Measurements from ENCODE around the gene FAM241B.

DNA sequence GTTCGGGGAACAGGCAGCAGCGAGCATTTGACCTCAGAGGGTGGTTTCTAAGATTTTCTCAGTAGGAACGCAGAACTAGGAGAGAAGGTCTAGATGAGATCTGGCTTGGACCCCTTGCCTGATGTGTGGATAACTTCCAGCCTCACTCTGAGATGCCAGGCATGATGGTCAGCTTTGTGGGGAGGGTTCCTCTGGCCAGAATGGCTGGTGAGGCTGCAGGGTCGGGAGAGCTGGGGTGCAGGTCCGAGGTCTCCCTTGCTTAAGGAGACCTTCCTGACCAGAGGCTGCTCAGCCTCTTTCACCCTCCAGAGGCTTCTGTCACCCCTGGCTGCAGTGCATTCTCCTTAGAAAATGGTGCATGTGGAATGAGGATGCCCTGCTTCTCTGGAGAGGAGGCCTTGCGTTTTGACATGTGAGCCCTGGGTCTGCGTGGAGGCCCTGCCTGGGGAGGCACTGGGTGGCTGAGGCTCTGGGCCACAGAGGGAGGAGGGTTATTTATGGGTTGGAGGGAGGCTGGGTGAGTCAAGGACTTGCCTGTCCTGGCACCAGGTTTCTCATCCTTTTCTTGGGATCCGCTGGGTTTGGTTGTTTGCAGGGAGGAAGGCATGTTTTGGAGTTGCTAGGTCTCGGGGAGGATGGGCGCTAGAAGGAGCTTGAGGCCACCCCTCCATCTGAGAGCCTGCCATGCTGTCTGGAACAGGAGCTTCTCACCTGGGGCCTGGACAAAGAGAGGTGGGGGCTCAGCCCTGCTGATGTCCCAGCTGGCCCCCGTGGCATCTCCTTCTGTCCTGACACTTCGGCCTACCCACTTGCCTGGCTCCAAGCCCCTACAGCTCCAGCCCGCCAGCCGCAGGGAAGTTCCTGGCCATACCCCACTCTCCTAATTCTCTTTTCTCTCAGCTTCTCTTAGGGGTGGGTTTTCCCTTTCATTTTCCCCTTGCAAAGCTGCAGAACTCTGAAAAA, 3.9 kb downstream of the FAM241B start:
- no peak for TF ChIP-seq EZH2 (IDR thresholded peaks at IDR 0.05)
- TF ChIP-seq FOXP2 (optimal IDR thresholded peaks at IDR 0.05; ENCODE audit: control extremely low read depth, extremely low read length, insufficient read depth): no peak
- TF ChIP-seq POLR2AphosphoS5 (IDR thresholded peaks at IDR 0.05; ENCODE audit: borderline replicate concordance, low read depth, low read length): no peak

All from SK-N-MC (cell line).